A673 (cell line): ENCODE data around the gene ATF1. TPM values are rescaled to one million over a fixed set of nuclear protein-coding genes. Genes with fewer than 3 reads are reported as not detected.
"Not testable (repeated sequence)": the region's sequence is repeated elsewhere in the genome, so short reads cannot be mapped to it uniquely, and the experiment has no call there.

Source experiments
- BruUV-seq: library from RNA; stranded (reverse); fragments of 400-500 nt; replicated peaks from 2 replicates; lab custom pipeline; 2021; lab: Mats Ljungman, UMichigan
- CTCF ChIA-PET: fragments of 300-600 bp; sonication (Branson Sonifier 250); formaldehyde crosslinking; loops from one replicate; lab custom pipeline; 2022; ENCODE audit warnings: antibody characterized with exemption; lab: Charles Lee
- POLR2A ChIA-PET: fragments of 300-600 bp; sonication (Branson Sonifier 250); formaldehyde crosslinking; loops from one replicate; lab custom pipeline; 2022; ENCODE audit warnings: antibody characterized with exemption; ENCODE audit not compliant: low non-redundant PET; lab: Charles Lee
- DNase-seq: peaks from one replicate; pipeline ENCODE4 v3.0.0-alpha.2; 2015; ENCODE audit warnings: low spot score
- H3K27ac ChIP-seq: fragments of 200-600 bp; sonication (generic); 2 replicates; pipeline ENCODE4 v1.5.1; 2016; ENCODE audit warnings: mixed run types, low read depth, mild to moderate bottlenecking, mixed read lengths, antibody characterized with exemption, low read length; ENCODE audit not compliant: poor library complexity, severe bottlenecking
- H3K27me3 ChIP-seq: fragments of 200-600 bp; sonication (generic); replicated peaks from 2 replicates; pipeline ENCODE4 v1.6.1; 2017; ENCODE audit warnings: mixed run types, low read depth, mild to moderate bottlenecking, mixed read lengths, antibody characterized with exemption, low read length; ENCODE audit not compliant: insufficient read depth, poor library complexity
- H3K36me3 ChIP-seq: fragments of 200-600 bp; sonication (generic); 2 replicates; pipeline ENCODE4 v1.6.1; 2016; ENCODE audit warnings: mixed run types, mild to moderate bottlenecking, mixed read lengths, antibody characterized with exemption, low read length; ENCODE audit not compliant: insufficient read depth, poor library complexity, severe bottlenecking
- H3K4me1 ChIP-seq: fragments of 200-600 bp; sonication (generic); 2 replicates; pipeline ENCODE4 v1.6.1; 2017; ENCODE audit warnings: mixed run types, mild to moderate bottlenecking, mixed read lengths, antibody characterized with exemption, low read length; ENCODE audit not compliant: insufficient read depth, poor library complexity, severe bottlenecking
- H3K4me3 ChIP-seq: fragments of 200-600 bp; sonication (generic); 2 replicates; pipeline ENCODE4 v1.5.1; 2016; ENCODE audit warnings: low read depth, mixed run types, mild to moderate bottlenecking, mixed read lengths, low read length; ENCODE audit not compliant: poor library complexity, severe bottlenecking
- H3K9me3 ChIP-seq: fragments of 200-600 bp; sonication (generic); 2 replicates; pipeline ENCODE4 v1.6.1; 2016; ENCODE audit warnings: mixed run types, low read depth, mild to moderate bottlenecking, mixed read lengths, antibody characterized with exemption, low read length; ENCODE audit not compliant: poor library complexity, severe bottlenecking
- EZH2 ChIP-seq: fragments of 200-600 bp; sonication (generic); IDR thresholded peaks from 2 replicates; pipeline ENCODE4 v1.6.1; 2017; ENCODE audit warnings: borderline replicate concordance, low read depth, mild to moderate bottlenecking, mixed read lengths, antibody characterized with exemption, low read length; ENCODE audit not compliant: poor library complexity, severe bottlenecking
- intact Hi-C: fragments of 100-400 bp; cut with micrococcal nuclease; formaldehyde crosslinking; loops from one replicate; pipeline ENCODE4 v1.10.0; 2022; ENCODE audit not compliant: unreplicated experiment
- total RNA-seq: library from RNA; stranded (reverse); gene quantifications from 2 replicates; pipeline ENCODE4 v1.2.3, GENCODE V29; 2021
- TF ChIP-seq, protein P1 (sequence below): fragments of 300-800, 200-600 bp; sonication (generic); conservative IDR thresholded peaks from 2 replicates; pipeline ENCODE4 v1.5.1; 2017; ENCODE audit warnings: low read depth, mild to moderate bottlenecking, antibody characterized with exemption, low read length, moderate library complexity, mixed read lengths

The ATF1 gene
- total RNA-seq, 1 experiment from 2014 or later = 42.3 TPM

DNA sequence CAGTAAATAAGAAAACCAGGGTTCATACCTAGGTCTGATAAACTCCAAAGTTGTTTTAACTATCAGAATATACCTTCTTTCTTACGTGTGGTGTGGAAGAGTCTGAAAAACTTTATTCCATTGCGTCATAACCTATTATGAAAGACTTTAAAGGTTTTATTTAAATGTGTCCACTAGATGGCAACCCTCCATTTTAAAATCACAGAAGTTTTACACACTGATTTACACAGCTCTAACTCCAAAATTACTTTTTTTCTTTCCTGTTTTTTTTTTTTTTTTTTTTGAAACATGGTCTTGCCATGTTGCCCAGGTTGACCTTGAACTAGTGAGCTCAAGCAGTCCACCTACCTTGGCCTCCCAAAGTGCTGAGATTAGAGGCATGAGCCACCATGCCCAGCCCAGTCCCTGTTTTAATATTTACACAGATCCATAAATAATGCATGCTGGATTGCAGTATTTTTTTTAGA lies 61.5 kb downstream of the ATF1 start:
- H3K27ac ChIP-seq = peak overlapping the region; percentile 54
- intact Hi-C loops = loop anchor here (1.0 to 5.0 kb wide), 2 partner anchors 162 to 517 kb away; no protein-coding TSS in a partner anchor
- H3K36me3 ChIP-seq = peaks cover under 1% of the 10 kb centered on the region
- BruUV-seq = no TSS peak
- H3K4me3 ChIP-seq = no peak overlapping the region
- POLR2A ChIA-PET = interaction anchor here (0.6 kb wide), 1 partner anchor 94 kb away, joined by 8 read pairs; no protein-coding TSS in a partner anchor
- no peaks in the 10 kb centered on the region for H3K4me1 ChIP-seq
- no peaks in the 10 kb centered on the region for H3K9me3 ChIP-seq
- H3K27me3 ChIP-seq = no peaks in the 10 kb centered on the region
- DNase-seq = peak; percentile 77
- TF ChIP-seq, protein P1, sequence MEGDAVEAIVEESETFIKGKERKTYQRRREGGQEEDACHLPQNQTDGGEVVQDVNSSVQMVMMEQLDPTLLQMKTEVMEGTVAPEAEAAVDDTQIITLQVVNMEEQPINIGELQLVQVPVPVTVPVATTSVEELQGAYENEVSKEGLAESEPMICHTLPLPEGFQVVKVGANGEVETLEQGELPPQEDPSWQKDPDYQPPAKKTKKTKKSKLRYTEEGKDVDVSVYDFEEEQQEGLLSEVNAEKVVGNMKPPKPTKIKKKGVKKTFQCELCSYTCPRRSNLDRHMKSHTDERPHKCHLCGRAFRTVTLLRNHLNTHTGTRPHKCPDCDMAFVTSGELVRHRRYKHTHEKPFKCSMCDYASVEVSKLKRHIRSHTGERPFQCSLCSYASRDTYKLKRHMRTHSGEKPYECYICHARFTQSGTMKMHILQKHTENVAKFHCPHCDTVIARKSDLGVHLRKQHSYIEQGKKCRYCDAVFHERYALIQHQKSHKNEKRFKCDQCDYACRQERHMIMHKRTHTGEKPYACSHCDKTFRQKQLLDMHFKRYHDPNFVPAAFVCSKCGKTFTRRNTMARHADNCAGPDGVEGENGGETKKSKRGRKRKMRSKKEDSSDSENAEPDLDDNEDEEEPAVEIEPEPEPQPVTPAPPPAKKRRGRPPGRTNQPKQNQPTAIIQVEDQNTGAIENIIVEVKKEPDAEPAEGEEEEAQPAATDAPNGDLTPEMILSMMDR = peak; percentile 63
- no peak for TF ChIP-seq EZH2
- CTCF ChIA-PET = interaction anchor here (0.6 to 3.0 kb wide), 14 partner anchors 11 to 526 kb away, joined by 3 to 35 read pairs (median 7); partner anchors contain the start of gene LETMD1

DNA sequence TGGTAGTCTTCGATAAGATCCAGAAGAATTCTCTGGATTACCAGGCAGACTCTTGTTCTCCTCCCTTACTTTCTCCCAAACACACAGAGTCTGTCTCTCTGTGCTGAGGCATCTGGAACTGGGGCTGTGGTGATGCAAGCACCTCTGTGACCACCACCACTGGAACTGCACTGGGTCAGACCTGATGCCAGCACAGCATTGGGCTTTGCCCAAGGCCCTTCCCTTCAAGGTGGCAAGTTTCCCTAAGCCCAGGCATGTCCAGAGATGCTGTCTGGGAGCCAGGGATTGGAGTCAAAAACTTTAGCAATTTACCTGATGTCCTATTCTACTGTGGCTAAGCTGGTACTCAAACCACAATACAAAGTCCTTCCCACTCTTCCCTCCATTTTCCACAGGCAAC lies 64.2 kb downstream of the ATF1 start:
- intact Hi-C loops = loop anchor here (5.0 kb wide), 1 partner anchor 514 kb away; no protein-coding TSS in a partner anchor
- BruUV-seq = no TSS peak
- CTCF ChIA-PET = no interaction called here
- no peaks in the 10 kb centered on the region for H3K9me3 ChIP-seq
- no peak for DNase-seq
- no peaks in the 10 kb centered on the region for H3K27me3 ChIP-seq
- H3K27ac ChIP-seq = no peak overlapping the region
- no peaks in the 10 kb centered on the region for H3K4me1 ChIP-seq
- no peak overlapping the region for H3K4me3 ChIP-seq
- no peaks in the 10 kb centered on the region for H3K36me3 ChIP-seq
- POLR2A ChIA-PET = no interaction called here
- TF ChIP-seq EZH2 = no peak
- TF ChIP-seq, protein P1 = no peak

DNA sequence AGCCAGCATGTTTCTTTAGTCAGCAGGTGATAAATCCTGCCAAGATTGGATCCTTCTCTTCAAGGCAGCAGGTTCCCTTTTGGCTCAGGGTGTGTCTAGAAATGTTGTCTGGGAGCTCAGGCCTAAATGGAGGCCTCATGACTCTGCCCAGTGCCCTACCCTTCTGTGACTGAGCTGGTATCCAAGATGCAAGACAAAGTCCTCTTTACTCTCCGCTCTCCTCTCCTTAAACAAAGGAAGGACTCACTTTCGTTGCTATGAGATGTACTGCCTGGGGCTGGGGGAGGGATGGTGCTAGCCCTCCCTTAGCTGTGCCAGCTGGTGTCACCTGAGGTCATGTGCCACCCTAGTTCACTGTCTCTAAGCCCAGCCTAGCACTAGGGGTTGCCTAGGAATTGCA lies 65.0 kb downstream of the ATF1 start:
- POLR2A ChIA-PET = no interaction called here

DNA sequence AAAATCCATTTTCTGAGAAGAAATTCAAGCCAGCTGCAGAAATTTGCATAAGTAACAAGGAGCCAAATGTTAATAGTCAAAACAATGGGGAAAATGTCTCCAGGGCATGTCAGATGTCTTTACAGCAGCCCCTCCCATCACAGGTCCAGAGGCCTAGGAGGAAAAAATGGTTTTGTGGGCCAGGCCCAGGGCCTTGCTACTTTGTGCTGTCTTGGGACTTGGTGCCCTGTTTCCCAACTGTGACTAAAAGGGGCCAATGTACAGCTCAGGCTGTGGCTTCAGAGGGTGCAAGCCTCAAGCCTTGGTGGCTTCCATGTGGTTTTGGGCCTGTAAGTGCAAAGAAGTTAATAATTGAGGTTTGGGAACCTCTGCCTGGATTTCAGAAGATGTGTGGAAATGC lies 69.9 kb downstream of the ATF1 start:
- H3K27me3 ChIP-seq, H3K4me1 ChIP-seq, POLR2A ChIA-PET, H3K9me3 ChIP-seq, H3K36me3 ChIP-seq, H3K4me3 ChIP-seq, DNase-seq, CTCF ChIA-PET, intact Hi-C loops, BruUV-seq, H3K27ac ChIP-seq: not testable (repeated sequence)

More for the DNA sequence above, 65.0 kb downstream of the ATF1 start:
- Histone ChIP-seq H3K27me3 (no peaks in the 10 kb centered on the region), H3K27ac (no peak overlapping the region), H3K36me3 (no peaks in the 10 kb centered on the region), H3K4me3 (no peak overlapping the region), H3K4me1 (no peaks in the 10 kb centered on the region), H3K9me3 (no peaks in the 10 kb centered on the region)
- TF ChIP-seq EZH2 = no peak
- TF ChIP-seq, protein P1 = no peak
- DNase-seq = no peak
- intact Hi-C loops = loop anchor here (5.0 kb wide), 1 partner anchor 513 kb away; no protein-coding TSS in a partner anchor
- BruUV-seq = no TSS peak
- CTCF ChIA-PET = no interaction called here
